ENCODE measurements around the gene GGTA1.

GGTA1 gene

DNA sequence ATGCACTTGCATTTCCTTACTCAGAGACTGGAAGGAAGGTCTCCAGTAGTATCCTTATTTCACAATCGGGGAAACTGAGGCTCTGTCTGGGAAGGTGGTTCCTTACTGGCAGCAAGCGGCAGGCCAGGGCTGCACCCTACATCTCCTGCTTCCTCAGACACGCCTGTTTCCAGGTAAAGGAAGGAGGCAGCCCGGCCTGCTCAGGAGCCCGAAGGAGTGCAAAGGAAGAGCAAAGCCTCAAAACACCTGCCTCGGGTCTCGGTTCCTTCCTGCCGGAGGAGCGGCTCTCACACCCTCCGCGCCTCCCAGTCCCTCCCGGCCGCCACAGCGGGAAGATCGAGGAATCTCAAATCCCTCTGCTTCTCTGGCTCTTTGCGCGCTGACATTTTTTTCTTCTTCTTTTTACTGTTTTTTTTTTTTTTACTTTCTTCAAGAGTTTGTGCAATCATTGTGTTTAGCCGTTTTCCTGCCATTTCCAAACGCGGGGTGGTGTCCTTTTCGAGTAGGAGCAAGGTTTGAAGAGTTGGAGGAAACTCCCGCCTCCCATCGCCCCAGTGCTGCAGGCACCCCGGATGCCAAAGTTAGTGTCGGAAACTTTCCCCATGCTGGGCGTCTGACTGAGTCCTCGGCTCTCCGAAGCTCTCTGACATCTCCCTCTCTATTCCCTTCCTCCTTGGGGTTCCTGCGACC is 1.0 kb downstream of the GGTA1 start:
- DNase-seq (ENCODE audit: low spot score): peak; percentile 53
- TF ChIP-seq, protein P1, sequence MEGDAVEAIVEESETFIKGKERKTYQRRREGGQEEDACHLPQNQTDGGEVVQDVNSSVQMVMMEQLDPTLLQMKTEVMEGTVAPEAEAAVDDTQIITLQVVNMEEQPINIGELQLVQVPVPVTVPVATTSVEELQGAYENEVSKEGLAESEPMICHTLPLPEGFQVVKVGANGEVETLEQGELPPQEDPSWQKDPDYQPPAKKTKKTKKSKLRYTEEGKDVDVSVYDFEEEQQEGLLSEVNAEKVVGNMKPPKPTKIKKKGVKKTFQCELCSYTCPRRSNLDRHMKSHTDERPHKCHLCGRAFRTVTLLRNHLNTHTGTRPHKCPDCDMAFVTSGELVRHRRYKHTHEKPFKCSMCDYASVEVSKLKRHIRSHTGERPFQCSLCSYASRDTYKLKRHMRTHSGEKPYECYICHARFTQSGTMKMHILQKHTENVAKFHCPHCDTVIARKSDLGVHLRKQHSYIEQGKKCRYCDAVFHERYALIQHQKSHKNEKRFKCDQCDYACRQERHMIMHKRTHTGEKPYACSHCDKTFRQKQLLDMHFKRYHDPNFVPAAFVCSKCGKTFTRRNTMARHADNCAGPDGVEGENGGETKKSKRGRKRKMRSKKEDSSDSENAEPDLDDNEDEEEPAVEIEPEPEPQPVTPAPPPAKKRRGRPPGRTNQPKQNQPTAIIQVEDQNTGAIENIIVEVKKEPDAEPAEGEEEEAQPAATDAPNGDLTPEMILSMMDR (IDR thresholded peaks at IDR 0.05; ENCODE audit: extremely low read depth, missing control alignments): no peak

DNA sequence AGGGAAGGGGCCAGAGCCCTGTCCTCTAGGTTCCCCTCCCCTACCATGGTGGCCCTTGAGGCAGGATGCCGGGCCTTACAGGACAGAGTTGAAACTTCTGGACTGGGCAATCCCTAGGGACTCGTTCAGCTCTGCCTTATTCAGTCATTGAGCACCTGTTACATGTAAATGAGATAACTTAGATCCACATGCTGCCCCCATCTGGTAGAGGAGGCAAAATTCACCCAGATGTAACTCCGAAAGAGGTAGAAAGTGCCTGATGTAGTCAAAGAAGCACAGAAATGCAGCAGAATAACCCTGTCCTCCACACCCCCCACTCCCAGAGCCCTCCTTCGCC is 1.5 kb downstream of the GGTA1 start:
- DNase-seq (ENCODE audit: low spot score): peak; percentile 92
- TF ChIP-seq, protein P1 (IDR thresholded peaks at IDR 0.05; ENCODE audit: extremely low read depth, missing control alignments): peak; percentile 30

DNA sequence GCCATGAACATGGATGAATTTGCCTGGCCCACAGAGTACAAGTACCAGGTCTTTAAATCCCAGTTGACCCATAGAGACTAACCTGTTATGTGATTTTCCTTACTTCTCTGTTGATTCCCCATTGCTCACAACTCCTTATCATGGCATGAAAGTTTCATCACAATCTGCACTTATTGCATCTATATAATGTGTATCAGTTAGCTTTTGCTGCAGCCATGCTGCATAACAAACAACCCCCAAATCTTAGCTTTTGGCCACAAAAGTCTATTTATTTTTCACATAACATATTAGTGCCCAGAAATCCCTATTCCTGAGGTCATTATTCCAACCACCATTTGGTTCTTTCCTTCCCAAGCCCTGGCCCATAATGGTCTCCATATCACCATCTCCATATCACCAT is 3.7 kb downstream of the GGTA1 start:
- DNase-seq (ENCODE audit: low spot score): no peak
- TF ChIP-seq, protein P1 (IDR thresholded peaks at IDR 0.05; ENCODE audit: extremely low read depth, missing control alignments): no peak

DNA sequence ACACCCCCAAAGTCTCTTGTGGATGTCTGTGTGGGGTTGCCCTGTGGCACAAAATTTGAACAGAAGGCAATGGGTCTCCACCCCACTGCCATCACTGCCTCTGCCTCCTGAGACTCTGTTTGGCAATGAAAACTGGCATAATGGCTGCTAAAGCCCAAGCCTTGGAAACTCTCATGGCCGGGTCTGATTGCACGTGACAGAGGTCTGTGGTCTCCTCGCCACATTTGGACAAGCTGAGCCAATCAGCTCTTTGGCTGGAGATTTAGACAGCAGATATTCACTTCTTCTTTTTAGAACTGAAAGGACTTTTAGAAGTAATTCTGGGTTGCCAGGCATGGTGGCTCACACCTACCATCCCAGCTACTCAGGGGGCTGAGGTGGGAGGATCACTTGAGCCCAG is 5.5 kb downstream of the GGTA1 start:
- no peak for DNase-seq (ENCODE audit: low spot score)
- TF ChIP-seq, protein P1 (IDR thresholded peaks at IDR 0.05; ENCODE audit: extremely low read depth, missing control alignments): no peak

DNA sequence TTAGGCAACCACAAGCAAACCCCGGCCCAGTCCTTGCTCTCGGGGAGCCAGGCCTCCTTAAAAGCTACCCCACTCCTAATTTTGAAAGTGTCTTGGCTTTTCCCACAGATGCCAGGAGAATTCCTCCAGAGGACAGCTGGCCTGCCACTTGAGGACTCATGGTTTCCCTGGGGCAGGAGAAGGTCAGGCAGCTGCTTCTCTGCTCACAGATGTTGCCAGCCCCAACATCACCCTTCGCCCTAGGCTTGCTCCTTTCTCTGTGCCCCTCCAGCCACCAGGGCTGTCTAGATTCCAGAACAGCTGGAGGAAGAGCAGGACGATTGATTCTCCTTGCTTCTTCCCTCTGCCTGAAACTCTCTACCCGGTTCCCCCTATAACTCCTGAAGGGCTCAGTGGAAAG is 8.5 kb downstream of the GGTA1 start:
- no peak for DNase-seq (ENCODE audit: low spot score)
- TF ChIP-seq, protein P1 (IDR thresholded peaks at IDR 0.05; ENCODE audit: extremely low read depth, missing control alignments): no peak

DNA sequence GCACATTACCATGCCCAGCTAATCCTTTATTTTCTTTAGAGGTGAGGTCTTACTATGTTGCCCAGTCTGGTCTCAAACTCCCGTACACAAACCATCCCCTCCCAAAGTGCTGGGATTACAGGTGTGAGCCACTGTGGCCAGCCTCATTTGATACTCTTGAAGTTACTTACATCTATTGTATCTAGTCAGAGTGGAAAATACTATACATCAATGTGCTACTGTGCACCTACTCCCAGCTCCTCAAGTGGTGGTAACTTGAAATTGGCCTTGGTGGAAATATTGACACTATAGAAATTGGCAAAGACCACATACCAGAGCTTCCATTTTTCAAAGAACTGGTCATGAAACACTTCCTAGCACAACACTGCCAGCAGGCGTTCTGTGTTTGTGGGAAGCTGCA is 10.3 kb downstream of the GGTA1 start:
- no peak for DNase-seq (ENCODE audit: low spot score)
- TF ChIP-seq, protein P1 (IDR thresholded peaks at IDR 0.05; ENCODE audit: extremely low read depth, missing control alignments): no peak

DNA sequence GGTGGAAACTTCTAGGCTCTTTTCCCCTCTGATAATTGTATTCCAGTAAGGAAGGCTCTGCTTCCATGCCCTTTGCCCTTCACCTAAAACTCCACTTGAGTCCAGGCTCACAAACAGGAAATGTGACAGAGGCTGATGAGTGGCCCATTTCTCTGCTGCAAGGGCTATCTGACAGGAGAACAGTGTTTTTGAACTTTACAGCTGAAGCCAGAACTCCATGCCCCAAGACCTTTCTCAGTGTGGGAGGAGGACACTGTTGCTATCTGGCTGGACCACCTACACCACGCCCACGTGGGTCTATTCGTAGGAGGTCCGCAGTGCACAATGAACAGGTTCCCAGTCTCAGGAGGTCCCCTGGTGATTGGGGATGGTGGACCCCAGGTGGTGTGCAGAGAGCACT is 13.6 kb downstream of the GGTA1 start:
- TF ChIP-seq, protein P1 (IDR thresholded peaks at IDR 0.05; ENCODE audit: extremely low read depth, missing control alignments): no peak
- DNase-seq (ENCODE audit: low spot score): no peak
